Caco-2 (cell line): ENCODE results near the gene KIF18B. TPM values are rescaled to one million over a fixed set of nuclear protein-coding genes. Genes with fewer than 3 reads are reported as not detected.

ENCODE experiments used
- BruUV-seq: library from RNA; stranded (reverse); fragments of 400-500 nt; replicated peaks from 2 replicates; lab custom pipeline; 2021; lab: Mats Ljungman, UMichigan
- CTCF ChIA-PET: fragments of 300-600 bp; sonication (Branson Sonifier 250); formaldehyde crosslinking; loops from one replicate; lab custom pipeline; 2022; ENCODE audit warnings: antibody characterized with exemption; lab: Charles Lee
- POLR2A ChIA-PET: fragments of 300-600 bp; sonication (Branson Sonifier 250); formaldehyde crosslinking; loops from one replicate; lab custom pipeline; 2022; ENCODE audit warnings: antibody characterized with exemption; lab: Charles Lee
- DNase-seq, 2 experiments: peaks; one replicate each; pipeline versions ENCODE4 v3.0.0 to v3.0.0-alpha.2; 2020 to 2022
- H3K27me3 ChIP-seq: replicated peaks from 2 replicates; pipeline ENCODE4 v1.6.0; 2011; ENCODE audit warnings: low read length; ENCODE audit not compliant: control insufficient read depth, insufficient read depth
- H3K36me3 ChIP-seq: 2 replicates; pipeline ENCODE4 v1.5.1; 2011; ENCODE audit warnings: low read length; ENCODE audit not compliant: control insufficient read depth, insufficient read depth
- H3K4me1 ChIP-seq: fragments of 250-450 bp; sonication (Bioruptor Pico); 2 replicates; pipeline ENCODE4 v1.5.1; 2020; ENCODE audit warnings: mild to moderate bottlenecking
- H3K4me3 ChIP-seq: 2 replicates; pipeline ENCODE4 v1.5.1; 2011; ENCODE audit warnings: low read depth, mild to moderate bottlenecking, control low read depth, low read length
- H3K9me3 ChIP-seq: fragments of 250-450 bp; sonication (Bioruptor Pico); 2 replicates; pipeline ENCODE4 v1.5.1; 2020; ENCODE audit warnings: mild to moderate bottlenecking, moderate library complexity
- H3K27ac Mint-ChIP-seq: one replicate; pipeline ENCODE4 v1.8.0; 2022; ENCODE audit warnings: mixed read lengths; ENCODE audit not compliant: unreplicated experiment
- H3K27me3 Mint-ChIP-seq: one replicate; pipeline ENCODE4 v1.8.0; 2022; ENCODE audit warnings: mixed read lengths; ENCODE audit not compliant: insufficient read depth, unreplicated experiment
- H3K36me3 Mint-ChIP-seq: one replicate; pipeline ENCODE4 v1.8.0; 2022; ENCODE audit warnings: mild to moderate bottlenecking, mixed read lengths; ENCODE audit not compliant: insufficient read depth, unreplicated experiment
- H3K4me1 Mint-ChIP-seq: one replicate; pipeline ENCODE4 v1.8.0; 2022; ENCODE audit warnings: low read depth, mixed read lengths; ENCODE audit not compliant: unreplicated experiment
- H3K4me3 Mint-ChIP-seq: one replicate; pipeline ENCODE4 v1.8.0; 2022; ENCODE audit warnings: mild to moderate bottlenecking, moderate library complexity, mixed read lengths; ENCODE audit not compliant: unreplicated experiment
- H3K9me3 Mint-ChIP-seq: one replicate; pipeline ENCODE4 v1.8.0; 2022; ENCODE audit warnings: mixed read lengths; ENCODE audit not compliant: unreplicated experiment
- intact Hi-C: fragments of 100-400 bp; cut with micrococcal nuclease; formaldehyde crosslinking; loops from one replicate; pipeline ENCODE4 v1.10.0; 2022; ENCODE audit not compliant: unreplicated experiment
- total RNA-seq: library from RNA; stranded (reverse); gene quantifications from 2 replicates; pipeline ENCODE4 v1.2.3, GENCODE V29; 2022
- TF ChIP-seq, protein P1 (sequence below), 2 experiments: fragments of 200-600 bp in 1 of 2; IDR thresholded peaks; 1 replicate in 1 of 2; 2 replicates in 1 of 2; pipeline versions ENCODE4 v1.5.1 to v1.8.0; 2011 to 2022; ENCODE audit warnings: antibody characterized with exemption in 1 of 2, control low read depth in 1 of 2, inconsistent platforms in 1 of 2, low read depth in 1 of 2, low read length in 1 of 2, mild to moderate bottlenecking in 1 of 2, moderate library complexity in 1 of 2; ENCODE audit not compliant: insufficient read depth in 1 of 2, severe bottlenecking in 1 of 2, unreplicated experiment in 1 of 2

KIF18B gene
- total RNA-seq, 1 experiment from 2014 or later = 68.4 TPM

DNA sequence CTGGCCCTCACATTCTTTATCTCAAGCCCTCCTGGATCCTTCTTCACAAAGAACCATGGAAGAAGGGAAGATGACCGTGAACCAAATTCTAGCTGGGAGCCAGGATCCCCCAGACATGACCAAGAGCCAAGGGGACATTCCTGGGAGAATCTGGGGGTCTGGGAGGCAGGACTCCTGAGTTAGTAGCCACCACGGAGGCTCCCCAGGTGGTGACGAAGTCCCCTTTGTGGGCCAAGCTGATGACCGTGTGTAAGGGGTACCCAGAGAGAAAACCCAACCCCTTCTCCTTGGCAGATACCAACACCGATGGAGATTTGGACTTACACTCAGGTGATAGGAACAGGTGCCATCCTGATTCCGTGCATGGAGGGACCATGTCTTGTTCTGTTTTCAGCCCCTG lies 25.4 kb downstream of the KIF18B start:
- POLR2A ChIA-PET = no interaction called here

DNA sequence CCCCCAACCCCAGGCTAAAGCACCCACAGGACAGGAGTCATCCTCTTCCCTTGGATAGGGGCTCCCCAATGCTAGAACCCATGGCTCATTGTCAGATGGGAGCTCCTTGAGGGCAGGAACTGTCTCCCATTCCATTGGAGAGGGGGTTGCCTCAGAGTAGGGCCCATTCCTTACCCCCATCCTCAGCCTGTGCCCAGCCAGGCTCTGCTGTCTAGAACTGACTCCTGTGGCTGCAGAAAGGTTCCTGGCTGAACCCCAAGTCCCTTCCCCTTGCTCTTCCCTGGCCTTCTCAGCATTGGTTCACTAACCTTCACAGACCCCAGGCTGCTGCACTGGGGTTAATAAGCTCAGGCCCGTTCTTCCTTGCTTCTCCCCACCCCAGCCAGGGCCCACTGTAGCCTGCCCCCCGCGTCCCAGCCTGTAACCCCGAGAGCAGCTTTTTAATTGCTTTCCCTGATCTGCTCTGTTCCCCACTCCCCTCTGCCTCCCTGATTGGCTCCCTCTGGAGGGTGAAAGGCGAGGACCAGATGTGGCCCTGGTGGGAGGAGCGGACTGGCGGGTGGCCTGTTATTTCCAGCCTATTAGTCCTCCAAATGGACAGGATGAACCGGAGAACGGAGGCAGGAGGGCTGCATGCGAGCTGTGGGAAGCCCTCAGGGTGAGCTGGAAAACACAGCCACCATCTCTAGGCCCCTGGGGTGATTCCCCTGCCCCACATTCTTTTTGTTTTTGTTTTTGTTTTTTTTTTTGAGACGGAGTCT lies 26.3 kb downstream of the KIF18B start:
- Histone ChIP-seq H3K9me3 (no peaks in the 10 kb centered on the region), H3K36me3 (no peaks in the 10 kb centered on the region; the same call in 1 of the 2 replicates), H3K4me1 (peaks cover 1% of the 10 kb centered on the region; the same call in 1 of the 2 replicates), H3K4me3 (no peak overlapping the region), H3K27me3 (no peaks in the 10 kb centered on the region)
- H3K27me3 Mint-ChIP-seq = peaks cover 6% of the 10 kb centered on the region
- ChIA-PET POLR2A (no interaction called here), CTCF (interaction anchor here (0.6 to 3.6 kb wide), 12 partner anchors 12 to 468 kb away, joined by 3 to 78 read pairs (median 4); no protein-coding TSS in a partner anchor)
- BruUV-seq = no TSS peak
- peak; percentile 22 to 41 for DNase-seq
- H3K36me3 Mint-ChIP-seq = peaks cover 33% of the 10 kb centered on the region
- TF ChIP-seq, protein P1, sequence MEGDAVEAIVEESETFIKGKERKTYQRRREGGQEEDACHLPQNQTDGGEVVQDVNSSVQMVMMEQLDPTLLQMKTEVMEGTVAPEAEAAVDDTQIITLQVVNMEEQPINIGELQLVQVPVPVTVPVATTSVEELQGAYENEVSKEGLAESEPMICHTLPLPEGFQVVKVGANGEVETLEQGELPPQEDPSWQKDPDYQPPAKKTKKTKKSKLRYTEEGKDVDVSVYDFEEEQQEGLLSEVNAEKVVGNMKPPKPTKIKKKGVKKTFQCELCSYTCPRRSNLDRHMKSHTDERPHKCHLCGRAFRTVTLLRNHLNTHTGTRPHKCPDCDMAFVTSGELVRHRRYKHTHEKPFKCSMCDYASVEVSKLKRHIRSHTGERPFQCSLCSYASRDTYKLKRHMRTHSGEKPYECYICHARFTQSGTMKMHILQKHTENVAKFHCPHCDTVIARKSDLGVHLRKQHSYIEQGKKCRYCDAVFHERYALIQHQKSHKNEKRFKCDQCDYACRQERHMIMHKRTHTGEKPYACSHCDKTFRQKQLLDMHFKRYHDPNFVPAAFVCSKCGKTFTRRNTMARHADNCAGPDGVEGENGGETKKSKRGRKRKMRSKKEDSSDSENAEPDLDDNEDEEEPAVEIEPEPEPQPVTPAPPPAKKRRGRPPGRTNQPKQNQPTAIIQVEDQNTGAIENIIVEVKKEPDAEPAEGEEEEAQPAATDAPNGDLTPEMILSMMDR (IDR thresholded peaks at IDR 0.05; ENCODE audit: insufficient read depth in 1 of 2, low read depth in 1 of 2, low read length in 1 of 2, severe bottlenecking in 1 of 2, unreplicated experiment in 1 of 2) = no peak
- no peak overlapping the region for H3K27ac Mint-ChIP-seq
- no peak overlapping the region for H3K4me3 Mint-ChIP-seq
- intact Hi-C loops = loop anchor here (5.0 kb wide), 2 partner anchors 46 to 211 kb away; partner anchors contain the start of genes C1QL1 and PLCD3
- H3K4me1 Mint-ChIP-seq = no peaks in the 10 kb centered on the region
- no peaks in the 10 kb centered on the region for H3K9me3 Mint-ChIP-seq

More for the DNA sequence above, 25.4 kb downstream of the KIF18B start:
- Histone ChIP-seq H3K27me3 (no peaks in the 10 kb centered on the region), H3K4me3 (no peak overlapping the region), H3K9me3 (no peaks in the 10 kb centered on the region), H3K36me3 (no peaks in the 10 kb centered on the region; the same call in 1 of the 2 replicates), H3K4me1 (no peaks in the 10 kb centered on the region)
- no TSS peak for BruUV-seq
- CTCF ChIA-PET = interaction anchor here (0.6 to 3.6 kb wide), 3 partner anchors 70 to 103 kb away, joined by 3 to 78 read pairs (median 4); no protein-coding TSS in a partner anchor
- Mint-ChIP-seq H3K4me3 (no peak overlapping the region), H3K27ac (no peak overlapping the region), H3K4me1 (no peaks in the 10 kb centered on the region), H3K27me3 (peaks cover 6% of the 10 kb centered on the region), H3K36me3 (peaks cover 36% of the 10 kb centered on the region), H3K9me3 (no peaks in the 10 kb centered on the region)
- intact Hi-C loops = loop anchor here (5.0 kb wide), 2 partner anchors 45 to 210 kb away; partner anchors contain the start of genes C1QL1 and PLCD3
- no peak for DNase-seq
- TF ChIP-seq, protein P1 (IDR thresholded peaks at IDR 0.05; ENCODE audit: insufficient read depth in 1 of 2, low read depth in 1 of 2, low read length in 1 of 2, severe bottlenecking in 1 of 2, unreplicated experiment in 1 of 2) = no peak

DNA sequence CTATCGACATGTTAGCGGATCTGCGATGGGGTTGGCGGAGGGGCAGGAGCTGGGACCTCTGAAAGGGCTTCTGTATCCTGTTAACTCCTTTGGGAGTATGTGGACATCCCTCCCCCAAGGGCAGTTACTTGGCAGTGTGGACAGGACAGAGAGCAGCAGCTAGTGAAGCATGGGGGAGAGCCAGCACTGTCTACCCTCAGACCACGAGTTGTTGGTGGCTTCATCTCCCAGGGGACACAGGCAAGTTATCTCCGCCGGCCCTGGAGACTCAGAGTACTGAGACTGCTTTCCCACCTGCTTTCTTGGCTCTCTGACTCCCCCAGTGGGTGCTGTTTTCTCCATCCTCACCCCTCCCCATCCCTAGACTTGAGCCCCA lies 27.0 kb downstream of the KIF18B start:
- Mint-ChIP-seq H3K9me3 (no peaks in the 10 kb centered on the region), H3K4me1 (no peaks in the 10 kb centered on the region), H3K36me3 (peaks cover 25% of the 10 kb centered on the region), H3K27ac (no peak overlapping the region), H3K27me3 (peaks cover 6% of the 10 kb centered on the region), H3K4me3 (no peak overlapping the region)
- Histone ChIP-seq H3K9me3 (no peaks in the 10 kb centered on the region), H3K27me3 (no peaks in the 10 kb centered on the region), H3K4me1 (peaks cover 6% of the 10 kb centered on the region; the same call in 1 of the 2 replicates), H3K4me3 (no peak overlapping the region), H3K36me3 (no peaks in the 10 kb centered on the region)
- DNase-seq = no peak
- POLR2A ChIA-PET = interaction anchor here (0.6 kb wide), 3 partner anchors 104 to 312 kb away, joined by 3 read pairs; no protein-coding TSS in a partner anchor
- no TSS peak for BruUV-seq
- intact Hi-C loops = loop anchor here (1.0 to 5.0 kb wide), 4 partner anchors 47 to 212 kb away; partner anchors contain the start of genes C1QL1 and PLCD3
- TF ChIP-seq, protein P1 (IDR thresholded peaks at IDR 0.05; ENCODE audit: insufficient read depth in 1 of 2, low read depth in 1 of 2, low read length in 1 of 2, severe bottlenecking in 1 of 2, unreplicated experiment in 1 of 2) = no peak
- CTCF ChIA-PET = interaction anchor here (0.5 to 3.6 kb wide), 25 partner anchors 10 to 215 kb away, joined by 3 to 78 read pairs (median 4); partner anchors contain the start of genes ACBD4, C1QL1 and NMT1
